GM18505 (cell line): ENCODE results near the gene NUDT14.

Experiments used
- ATAC-seq: cut with Tn5 transposase; IDR thresholded peaks from one replicate; pipeline ENCODE4 v1.9.1; 2021; ENCODE audit not compliant: unreplicated experiment
- POLR2A ChIP-seq: IDR thresholded peaks from 4 replicates; pipeline ENCODE4 v1.6.1; 2011; ENCODE audit warnings: borderline replicate concordance; ENCODE audit not compliant: insufficient read depth, insufficient read length; ENCODE audit errors: extremely low read depth

NUDT14 gene

DNA sequence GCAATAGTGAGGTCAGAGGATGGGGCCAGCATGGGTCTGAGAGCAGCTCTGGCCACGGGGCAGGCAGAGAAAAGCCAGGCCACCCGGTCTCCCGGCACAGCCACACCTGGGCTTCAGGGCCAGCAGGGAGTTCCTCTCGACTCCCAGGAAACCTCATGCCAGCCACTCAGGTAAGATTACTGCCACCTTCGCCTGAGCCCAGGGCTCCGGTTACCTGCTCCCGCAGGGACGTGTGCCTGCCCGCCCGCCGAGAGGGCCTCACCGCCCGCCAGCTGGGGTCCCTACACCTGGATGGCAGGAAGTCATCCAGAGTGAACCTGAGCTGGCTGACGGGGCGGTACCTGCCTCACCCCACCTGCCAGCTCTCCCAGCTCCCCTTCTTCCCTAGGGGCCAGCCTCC lies 19.8 kb downstream of the NUDT14 start:
- ATAC-seq, result no peak
- no peak for TF ChIP-seq POLR2A

DNA sequence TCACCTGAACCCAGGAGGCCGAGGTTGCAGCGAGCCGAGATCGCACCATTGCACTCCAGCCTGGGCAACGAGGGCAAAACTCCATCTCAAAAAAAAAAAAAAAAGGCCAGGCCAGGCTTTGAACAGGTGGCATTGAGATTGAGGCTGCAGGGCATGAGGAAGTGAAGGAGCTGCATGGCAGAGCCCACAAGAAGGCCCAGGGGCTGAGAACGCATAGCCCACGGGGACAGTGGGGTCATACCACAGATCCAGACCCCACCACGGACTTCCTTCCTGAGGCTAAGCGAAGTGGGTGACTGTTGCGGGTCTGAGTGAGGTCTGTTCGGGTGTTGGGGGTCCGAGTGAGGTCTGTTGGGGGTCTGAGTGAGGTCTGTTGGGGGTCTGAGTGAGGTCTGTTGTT lies 20.3 kb downstream of the NUDT14 start:
- no peak for TF ChIP-seq POLR2A
- no peak for ATAC-seq

DNA sequence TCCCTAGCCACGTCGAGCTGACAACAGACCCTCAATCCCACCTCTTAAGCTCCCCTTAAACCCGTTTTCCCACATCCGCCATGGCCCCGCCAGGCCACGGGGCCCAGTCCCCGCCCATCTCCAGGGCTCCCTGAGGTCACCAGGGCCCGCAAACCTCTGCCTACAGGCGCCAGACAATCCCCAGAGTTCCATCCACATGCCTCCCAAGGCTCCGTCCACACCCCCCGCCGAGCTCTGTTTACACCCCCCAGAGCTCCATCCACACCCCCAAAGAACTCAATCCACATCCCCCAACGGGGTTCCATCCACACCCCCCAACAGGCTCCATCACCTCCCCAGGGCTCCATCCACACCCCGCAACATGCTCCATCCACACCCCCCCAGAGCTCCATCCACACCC lies 21.8 kb downstream of the NUDT14 start:
- TF ChIP-seq POLR2A, result no peak

DNA sequence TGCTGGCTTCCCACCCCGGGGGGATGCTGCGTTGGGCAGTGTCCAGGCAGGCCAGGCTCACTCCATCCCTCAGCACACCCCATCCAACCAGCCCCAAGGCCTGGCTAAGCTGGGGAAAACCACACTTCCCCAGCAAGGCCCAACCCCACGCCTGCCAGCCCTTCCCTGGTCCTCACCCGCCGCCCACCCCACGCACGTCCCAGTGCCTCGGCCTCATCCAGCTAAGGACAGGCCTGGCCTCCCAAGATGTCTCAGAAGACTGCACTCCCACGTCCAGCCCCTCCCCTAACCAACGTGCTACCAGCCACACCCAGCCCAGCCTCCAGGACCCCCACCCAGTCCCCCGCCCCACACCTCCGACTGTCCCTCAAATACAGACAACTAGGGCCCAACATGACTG lies 22.3 kb downstream of the NUDT14 start:
- no peak for ATAC-seq
- no peak for TF ChIP-seq POLR2A

More for the DNA sequence above, 21.8 kb downstream of the NUDT14 start:
- ATAC-seq, result no peak

DNA sequence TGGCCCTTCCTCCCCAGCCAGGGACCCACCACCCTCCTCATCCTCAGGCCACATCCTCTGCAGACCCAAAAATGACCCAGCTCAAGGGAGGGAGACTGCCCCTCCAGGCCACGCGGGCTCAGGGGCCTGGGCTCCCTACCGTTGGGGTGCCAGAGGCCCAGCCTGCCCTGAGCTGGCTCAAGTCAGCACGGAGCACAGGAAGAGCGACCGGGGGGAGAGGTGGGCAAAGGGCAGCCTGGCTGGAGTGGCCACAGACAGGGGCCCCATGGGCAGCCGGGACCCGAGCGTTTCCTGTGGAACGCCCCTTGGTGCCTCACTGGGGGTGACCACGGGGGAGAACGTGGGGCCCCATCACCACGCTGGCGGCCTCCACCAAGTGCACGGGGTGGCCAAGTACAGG lies 23.2 kb downstream of the NUDT14 start:
- no peak for TF ChIP-seq POLR2A

DNA sequence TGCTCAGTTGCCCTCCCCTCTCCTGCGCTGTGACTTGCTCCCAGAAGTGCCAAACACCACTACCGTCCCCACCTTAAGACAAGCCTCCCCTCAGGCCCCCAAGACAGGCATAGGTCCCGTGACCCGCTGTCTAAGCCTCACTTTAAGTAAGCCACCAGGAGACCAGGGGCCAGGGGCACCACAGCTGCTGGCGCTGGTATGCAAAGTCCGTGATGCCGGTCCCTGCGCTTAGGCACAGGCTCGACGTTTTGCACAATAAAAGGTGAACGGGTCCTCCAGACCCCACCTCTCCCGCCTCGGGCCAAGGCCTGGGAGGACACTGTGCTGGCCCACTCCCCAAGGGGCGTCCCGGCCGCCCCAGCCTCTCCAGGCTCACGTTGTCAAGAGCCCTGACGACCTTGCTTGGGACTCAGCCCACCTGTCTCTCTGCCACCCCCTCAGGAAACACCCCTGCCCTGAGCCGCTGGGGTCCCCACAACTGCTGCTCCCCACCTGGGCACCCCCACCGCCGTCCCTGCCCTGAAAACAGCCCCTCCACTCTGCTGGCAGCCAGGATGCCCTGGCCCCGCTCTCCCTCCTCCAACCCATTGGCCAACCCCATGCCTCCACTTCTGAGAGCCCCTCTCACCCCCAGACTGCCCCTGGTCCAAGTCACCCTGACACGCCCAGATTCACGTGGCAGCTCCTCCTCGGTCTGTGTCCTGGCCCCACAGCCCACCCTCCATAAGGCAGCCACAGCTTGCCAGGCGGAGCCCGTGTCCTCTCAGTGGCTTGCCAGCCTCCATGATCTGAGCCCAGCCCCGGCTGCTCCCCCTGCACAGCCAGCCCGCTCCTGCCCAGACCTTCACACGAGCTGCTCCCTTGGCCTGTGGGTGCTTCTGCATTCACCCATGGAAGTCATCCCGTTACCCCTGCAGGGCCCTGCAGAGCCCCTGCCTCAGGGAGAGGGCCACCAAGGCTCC lies 24.4 kb downstream of the NUDT14 start:
- TF ChIP-seq POLR2A, result no peak
- ATAC-seq, result no peak

More for the DNA sequence above, 23.2 kb downstream of the NUDT14 start:
- no peak for ATAC-seq

DNA sequence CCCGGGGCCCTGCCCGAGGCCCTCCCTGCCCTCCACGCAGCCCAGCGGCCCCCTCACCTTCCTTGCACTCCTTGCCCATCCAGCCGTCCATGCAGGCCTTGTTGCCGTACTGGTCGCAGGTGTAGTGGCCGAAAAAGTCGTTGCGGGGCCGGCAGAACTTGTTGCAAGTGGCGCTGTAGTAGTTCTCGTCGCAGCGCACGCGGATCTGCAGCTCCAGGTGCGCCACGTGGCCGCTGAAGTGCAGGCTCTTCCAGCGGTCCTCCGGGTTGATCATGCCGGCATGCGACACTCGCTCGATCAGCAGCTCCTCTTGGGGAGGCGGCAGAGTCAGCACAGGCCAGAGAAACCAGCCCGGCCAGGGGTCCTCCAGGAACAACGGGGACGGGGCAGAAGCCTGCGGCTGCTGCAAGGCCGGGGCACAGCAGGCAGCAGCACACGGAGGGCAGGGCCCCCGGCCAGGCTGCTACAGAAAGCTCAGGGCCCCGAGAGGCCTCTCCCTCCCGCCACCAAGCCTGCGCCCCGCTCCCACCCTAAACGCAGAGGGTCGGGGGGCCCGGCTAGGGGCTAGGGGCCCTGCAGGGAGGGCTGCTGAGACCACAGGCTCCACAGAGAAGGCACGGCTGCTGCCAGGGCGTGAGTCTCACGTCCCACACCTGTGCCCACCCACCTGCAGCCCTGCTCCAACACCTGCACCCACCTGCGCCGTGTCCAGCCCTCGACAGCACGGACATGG lies 25.3 kb downstream of the NUDT14 start:
- no peak for ATAC-seq
- no peak for TF ChIP-seq POLR2A

DNA sequence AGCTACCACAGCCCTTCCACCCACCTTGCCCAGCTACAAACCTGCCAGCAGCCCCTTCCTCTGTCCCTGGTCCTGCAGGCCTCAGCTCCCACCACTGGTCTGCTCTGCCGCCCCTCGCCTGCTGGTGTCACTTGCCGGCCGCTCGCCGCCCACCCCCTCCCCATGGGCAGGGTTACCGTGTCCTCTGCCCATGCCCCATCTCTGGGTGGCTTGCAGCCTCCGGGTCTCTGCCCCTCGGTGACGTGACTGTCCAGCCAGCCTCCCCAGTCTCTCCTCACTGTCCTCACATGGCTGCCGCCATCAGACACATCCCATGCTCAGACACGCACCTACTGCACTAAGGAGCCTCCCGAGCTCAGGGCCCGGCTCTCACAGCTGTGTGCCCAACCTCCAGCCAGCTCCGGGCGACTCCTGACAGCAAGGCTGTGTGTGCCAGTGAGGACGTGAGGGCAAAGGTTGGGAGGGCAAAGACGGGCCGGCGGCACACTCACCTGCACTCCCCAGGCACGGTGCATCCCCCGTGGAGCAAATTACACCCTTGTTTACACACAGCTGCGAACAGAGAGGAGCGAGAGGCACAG lies 26.0 kb downstream of the NUDT14 start:
- no peak for ATAC-seq
- TF ChIP-seq POLR2A, result no peak

DNA sequence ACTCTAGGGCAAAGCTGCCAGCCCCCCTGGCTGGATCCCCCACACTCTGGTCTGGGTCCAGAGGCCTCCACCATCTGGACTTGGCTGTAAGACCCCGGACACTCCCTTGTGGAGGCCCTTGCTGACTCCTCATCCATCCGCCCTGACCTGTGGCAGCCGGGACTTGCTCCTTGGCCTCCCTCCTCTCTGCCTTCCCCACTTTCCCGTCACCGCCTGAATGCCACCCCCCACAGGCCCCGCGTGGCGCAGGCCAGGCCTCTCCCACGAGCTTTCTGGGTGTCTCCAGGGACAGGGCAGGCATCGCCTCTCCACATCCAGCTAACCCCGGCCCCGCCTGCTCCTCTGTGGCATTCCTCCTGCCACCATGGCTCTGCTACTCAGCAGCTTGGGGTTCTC lies 26.6 kb downstream of the NUDT14 start:
- ATAC-seq, result no peak
- TF ChIP-seq POLR2A, result no peak

DNA sequence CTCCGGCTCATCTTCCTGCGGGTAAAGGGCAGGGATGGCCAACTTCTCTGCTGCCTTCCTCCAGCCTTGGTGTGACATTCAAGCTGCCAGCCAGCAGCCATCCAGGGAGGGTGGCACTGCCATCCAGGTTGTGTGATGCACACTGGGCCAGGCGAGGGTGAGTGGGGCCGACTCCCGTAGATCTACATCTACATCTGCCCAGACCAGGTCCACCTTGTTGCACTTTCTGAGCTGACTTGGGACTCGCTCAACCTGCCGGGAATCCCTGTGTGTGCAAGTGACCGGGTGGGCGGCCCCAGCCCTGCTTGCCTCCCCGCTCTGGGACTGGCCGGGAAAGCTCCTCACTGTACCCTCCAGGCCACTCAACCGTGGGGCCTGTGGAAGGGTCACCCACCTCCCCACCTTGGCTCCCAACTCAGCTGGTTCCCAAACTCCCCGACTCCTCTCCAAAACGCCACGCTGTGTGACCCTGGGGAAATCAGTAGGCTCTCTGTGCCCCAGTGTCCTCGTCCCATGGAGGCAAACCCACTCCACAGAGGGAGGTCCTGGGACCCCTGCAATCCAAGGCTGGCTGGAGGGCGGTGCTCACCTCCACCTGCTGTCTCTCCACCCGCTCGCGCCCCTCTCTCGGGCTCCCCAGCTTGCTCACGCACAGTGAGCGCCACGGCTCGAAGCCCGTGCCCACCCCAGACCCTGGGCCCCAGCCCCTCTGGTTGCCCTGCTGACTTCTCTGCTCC lies 27.2 kb downstream of the NUDT14 start:
- ATAC-seq, result no peak
- no peak for TF ChIP-seq POLR2A

DNA sequence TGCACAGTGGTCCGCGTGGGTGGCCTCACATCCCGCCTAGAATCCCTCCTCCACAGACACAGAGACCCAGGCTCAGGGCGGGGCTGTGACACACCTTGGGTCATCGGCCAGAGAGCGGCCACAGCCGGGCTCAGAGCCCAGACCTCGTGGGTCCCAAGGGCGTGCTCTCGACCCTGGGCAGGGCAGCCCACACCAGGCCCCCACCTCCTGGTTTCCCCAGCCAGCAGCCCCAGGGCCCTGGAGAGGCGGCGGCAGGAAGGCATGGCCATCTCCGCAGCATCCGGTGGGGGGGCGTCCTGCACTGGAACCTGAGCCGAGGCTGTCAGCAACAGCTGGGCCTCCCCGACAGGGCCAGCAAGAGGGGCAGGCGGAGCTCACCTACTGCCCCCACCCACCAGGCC lies 27.8 kb downstream of the NUDT14 start:
- TF ChIP-seq POLR2A, result no peak
- ATAC-seq, result no peak

DNA sequence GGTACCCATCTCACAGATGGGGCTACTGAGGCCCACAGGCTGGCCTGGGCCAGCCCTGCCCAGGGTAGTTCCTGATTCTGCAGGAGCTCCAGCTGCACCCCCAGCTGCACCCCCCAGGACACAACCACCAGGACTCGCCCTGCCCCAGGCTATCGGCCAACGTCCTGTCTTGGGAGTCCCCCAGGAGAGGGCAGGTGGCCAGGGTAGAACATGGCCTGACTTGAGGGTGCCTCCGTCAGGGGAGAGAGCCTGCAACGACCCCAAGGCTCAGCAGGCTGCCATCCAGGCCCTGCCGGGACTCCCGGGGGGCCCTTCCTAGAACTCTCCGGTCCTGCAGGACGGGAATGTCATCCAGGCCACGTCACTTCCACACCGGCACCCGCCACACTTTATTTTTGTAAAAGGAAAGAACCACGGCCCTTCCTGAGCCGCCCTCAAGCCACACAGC lies 28.3 kb downstream of the NUDT14 start:
- TF ChIP-seq POLR2A, result no peak
- no peak for ATAC-seq

DNA sequence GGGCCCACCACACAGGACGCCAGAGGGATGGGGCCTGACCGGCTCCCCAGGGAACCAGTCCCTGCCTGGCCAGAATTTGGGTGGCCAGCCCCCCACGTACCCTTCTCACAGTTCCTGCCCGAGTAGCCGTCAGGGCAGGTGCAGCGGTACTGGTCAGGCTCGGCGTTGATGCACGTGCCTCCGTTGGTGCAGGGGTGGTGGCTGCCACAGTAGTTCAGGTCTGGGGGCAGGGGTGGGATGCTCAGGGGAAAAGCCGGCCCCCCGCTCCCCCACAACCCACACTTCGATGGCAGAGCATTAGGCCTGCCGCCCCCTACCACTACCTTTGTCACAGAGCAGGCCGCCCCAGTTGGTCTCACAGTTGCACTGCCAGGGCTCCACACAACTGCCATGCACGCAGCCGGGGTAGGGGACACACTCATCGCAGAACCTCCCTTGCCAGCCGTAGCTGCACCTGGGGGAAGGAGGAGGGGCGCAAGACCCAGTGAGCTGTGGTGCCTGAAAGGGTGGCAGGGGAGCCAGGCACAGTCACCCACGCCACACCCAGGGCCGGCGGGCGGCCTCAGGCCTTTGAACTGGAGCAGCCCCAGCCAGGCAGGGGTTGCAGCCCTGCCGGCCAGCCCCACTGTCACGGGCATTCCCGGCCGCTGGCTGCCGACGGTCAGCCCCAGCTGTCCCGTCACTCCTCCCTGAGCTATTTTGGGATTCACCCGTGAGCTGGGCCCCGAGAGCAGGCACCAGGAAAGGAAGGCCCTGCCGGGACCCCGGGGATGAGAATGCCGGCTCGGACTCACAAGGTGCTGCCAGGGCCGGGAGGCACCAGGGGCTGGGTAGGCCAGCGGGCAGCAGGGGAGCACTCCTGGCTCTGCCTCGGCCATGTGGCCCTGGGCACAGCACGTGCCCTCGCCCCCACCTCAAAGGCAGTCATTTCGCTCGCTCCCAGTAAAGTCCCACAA lies 29.0 kb downstream of the NUDT14 start:
- ATAC-seq, result no peak

More for the DNA sequence above, 29.0 kb downstream of the NUDT14 start:
- no peak for TF ChIP-seq POLR2A
